Neural cell (in vitro differentiated cells): ENCODE measurements around the gene PRKX.
"Not testable (repeated sequence)": the region's sequence is repeated elsewhere in the genome, so short reads cannot be mapped to it uniquely, and the experiment has no call there.

ENCODE experiments used
- EP300 ChIP-seq: fragments of 450-650 bp; conservative IDR thresholded peaks from 2 replicates; pipeline ENCODE4 v1.6.1; 2014; ENCODE audit warnings: antibody characterized with exemption, mild to moderate bottlenecking, moderate library complexity; ENCODE audit not compliant: poor library complexity, severe bottlenecking
- EZH2 ChIP-seq: fragments of 200-600, 300-800 bp; shearing (Covaris generic), sonication (generic); IDR thresholded peaks from 2 replicates; pipeline ENCODE4 v1.6.1; 2014; ENCODE audit warnings: antibody characterized with exemption, low read length, borderline replicate concordance, mild to moderate bottlenecking; ENCODE audit not compliant: insufficient read depth, poor library complexity, severe bottlenecking
- POLR2AphosphoS5 ChIP-seq: IDR thresholded peaks from 2 replicates; pipeline ENCODE4 v1.6.1; 2012
- SMC3 ChIP-seq: fragments of 450-650 bp; conservative IDR thresholded peaks from 2 replicates; pipeline ENCODE4 v1.6.1; 2014; ENCODE audit warnings: antibody characterized with exemption, mild to moderate bottlenecking, moderate library complexity; ENCODE audit not compliant: poor library complexity
- TAF1 ChIP-seq: IDR thresholded peaks from 2 replicates; pipeline ENCODE4 v1.6.1; 2012; ENCODE audit warnings: low read depth
- TF ChIP-seq, protein P1 (sequence below): fragments of 450-650 bp; IDR thresholded peaks from 2 replicates; pipeline ENCODE4 v1.5.1; 2014; ENCODE audit warnings: antibody characterized with exemption, mild to moderate bottlenecking, moderate library complexity; ENCODE audit not compliant: poor library complexity, severe bottlenecking
- TF ChIP-seq, protein P2 (sequence below): IDR thresholded peaks from 2 replicates; pipeline ENCODE4 v1.6.1; 2012; ENCODE audit warnings: borderline replicate concordance

DNA sequence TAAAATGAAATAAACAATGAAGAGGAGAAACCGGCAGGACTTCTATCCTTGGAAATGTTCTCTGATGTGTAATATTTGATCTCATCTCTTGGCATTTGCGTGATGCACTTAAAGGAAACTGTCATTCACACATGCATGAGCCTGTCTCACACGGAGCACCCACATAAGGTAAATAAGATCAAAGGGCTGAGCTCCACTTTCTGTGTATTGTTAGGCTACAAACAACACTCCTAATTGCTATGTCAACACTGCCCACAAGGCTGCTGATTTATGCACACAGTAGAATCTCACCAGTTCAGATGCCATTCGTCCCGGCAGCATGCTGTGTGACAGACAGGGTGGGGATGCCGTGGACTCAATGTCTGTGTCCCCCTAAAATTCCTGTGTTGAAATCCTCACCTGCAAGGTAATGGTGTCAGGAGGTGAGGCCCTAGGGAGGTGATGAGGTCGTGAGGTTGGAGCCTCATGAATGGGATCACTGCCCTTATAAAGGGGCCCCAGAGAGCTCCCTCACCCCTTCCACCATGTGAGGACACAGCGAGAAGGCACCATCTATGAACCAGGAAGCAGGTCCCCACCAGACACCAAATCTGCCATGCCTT lies 5.7 kb downstream of the PRKX start:
- TF ChIP-seq, protein P1, sequence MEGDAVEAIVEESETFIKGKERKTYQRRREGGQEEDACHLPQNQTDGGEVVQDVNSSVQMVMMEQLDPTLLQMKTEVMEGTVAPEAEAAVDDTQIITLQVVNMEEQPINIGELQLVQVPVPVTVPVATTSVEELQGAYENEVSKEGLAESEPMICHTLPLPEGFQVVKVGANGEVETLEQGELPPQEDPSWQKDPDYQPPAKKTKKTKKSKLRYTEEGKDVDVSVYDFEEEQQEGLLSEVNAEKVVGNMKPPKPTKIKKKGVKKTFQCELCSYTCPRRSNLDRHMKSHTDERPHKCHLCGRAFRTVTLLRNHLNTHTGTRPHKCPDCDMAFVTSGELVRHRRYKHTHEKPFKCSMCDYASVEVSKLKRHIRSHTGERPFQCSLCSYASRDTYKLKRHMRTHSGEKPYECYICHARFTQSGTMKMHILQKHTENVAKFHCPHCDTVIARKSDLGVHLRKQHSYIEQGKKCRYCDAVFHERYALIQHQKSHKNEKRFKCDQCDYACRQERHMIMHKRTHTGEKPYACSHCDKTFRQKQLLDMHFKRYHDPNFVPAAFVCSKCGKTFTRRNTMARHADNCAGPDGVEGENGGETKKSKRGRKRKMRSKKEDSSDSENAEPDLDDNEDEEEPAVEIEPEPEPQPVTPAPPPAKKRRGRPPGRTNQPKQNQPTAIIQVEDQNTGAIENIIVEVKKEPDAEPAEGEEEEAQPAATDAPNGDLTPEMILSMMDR, result not testable (repeated sequence)
- not testable (repeated sequence) for TF ChIP-seq EP300, POLR2AphosphoS5, TAF1, EZH2, SMC3
- TF ChIP-seq, protein P2, sequence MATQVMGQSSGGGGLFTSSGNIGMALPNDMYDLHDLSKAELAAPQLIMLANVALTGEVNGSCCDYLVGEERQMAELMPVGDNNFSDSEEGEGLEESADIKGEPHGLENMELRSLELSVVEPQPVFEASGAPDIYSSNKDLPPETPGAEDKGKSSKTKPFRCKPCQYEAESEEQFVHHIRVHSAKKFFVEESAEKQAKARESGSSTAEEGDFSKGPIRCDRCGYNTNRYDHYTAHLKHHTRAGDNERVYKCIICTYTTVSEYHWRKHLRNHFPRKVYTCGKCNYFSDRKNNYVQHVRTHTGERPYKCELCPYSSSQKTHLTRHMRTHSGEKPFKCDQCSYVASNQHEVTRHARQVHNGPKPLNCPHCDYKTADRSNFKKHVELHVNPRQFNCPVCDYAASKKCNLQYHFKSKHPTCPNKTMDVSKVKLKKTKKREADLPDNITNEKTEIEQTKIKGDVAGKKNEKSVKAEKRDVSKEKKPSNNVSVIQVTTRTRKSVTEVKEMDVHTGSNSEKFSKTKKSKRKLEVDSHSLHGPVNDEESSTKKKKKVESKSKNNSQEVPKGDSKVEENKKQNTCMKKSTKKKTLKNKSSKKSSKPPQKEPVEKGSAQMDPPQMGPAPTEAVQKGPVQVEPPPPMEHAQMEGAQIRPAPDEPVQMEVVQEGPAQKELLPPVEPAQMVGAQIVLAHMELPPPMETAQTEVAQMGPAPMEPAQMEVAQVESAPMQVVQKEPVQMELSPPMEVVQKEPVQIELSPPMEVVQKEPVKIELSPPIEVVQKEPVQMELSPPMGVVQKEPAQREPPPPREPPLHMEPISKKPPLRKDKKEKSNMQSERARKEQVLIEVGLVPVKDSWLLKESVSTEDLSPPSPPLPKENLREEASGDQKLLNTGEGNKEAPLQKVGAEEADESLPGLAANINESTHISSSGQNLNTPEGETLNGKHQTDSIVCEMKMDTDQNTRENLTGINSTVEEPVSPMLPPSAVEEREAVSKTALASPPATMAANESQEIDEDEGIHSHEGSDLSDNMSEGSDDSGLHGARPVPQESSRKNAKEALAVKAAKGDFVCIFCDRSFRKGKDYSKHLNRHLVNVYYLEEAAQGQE, result not testable (repeated sequence)
